C4-2B (cell line): ENCODE data around the gene KPNA1.

ENCODE experiments used
- CTCF ChIP-seq: fragments of 450-650 bp; conservative IDR thresholded peaks from 2 replicates; pipeline ENCODE4 v1.5.1; 2017; ENCODE audit warnings: mild to moderate bottlenecking
- ZFX ChIP-seq: fragments of 450-650 bp; IDR thresholded peaks from 2 replicates; pipeline ENCODE4 v1.6.1; 2017

- TF ChIP-seq CTCF (no peak), ZFX (no peak)
Observed at GRCh38 chr3:122536632-122537001, 21.9 kb upstream of the KPNA1 start.
